HG03280 (cell line): ENCODE data around the gene FERMT1.
"Not testable (repeated sequence)": the region's sequence is repeated elsewhere in the genome, so short reads cannot be mapped to it uniquely, and the experiment has no call there.

ENCODE experiments used
- ATAC-seq: cut with Tn5 transposase; IDR thresholded peaks from one replicate; pipeline ENCODE4 v1.9.1; 2021; ENCODE audit warnings: mild to moderate bottlenecking, moderate library complexity; ENCODE audit not compliant: unreplicated experiment

Gene FERMT1

GRCh38 chr20:6041808-6042265, 81.0 kb downstream of the FERMT1 start:
- no peak for ATAC-seq

- ATAC-seq: no peak
Measured at GRCh38 chr20:6040958-6041807, 81.6 kb downstream of the FERMT1 start.

GRCh38 chr20:6040540-6040939, 82.3 kb downstream of the FERMT1 start:
- no peak for ATAC-seq

- ATAC-seq: no peak
Measured at GRCh38 chr20:6039766-6040165, 83.1 kb downstream of the FERMT1 start.

- no peak for ATAC-seq
Measured at GRCh38 chr20:6038256-6038655, 84.6 kb downstream of the FERMT1 start.

- ATAC-seq: no peak
Measured at GRCh38 chr20:6037082-6037481, 85.7 kb downstream of the FERMT1 start.

GRCh38 chr20:6036213-6036612, 86.6 kb downstream of the FERMT1 start:
- ATAC-seq: no peak

GRCh38 chr20:6034134-6034969, 88.5 kb downstream of the FERMT1 start:
- ATAC-seq: no peak

GRCh38 chr20:6032907-6033306, 89.9 kb downstream of the FERMT1 start:
- ATAC-seq: not testable (repeated sequence)

GRCh38 chr20:6030453-6031080, 92.3 kb downstream of the FERMT1 start:
- no peak for ATAC-seq

GRCh38 chr20:6029538-6029937, 93.3 kb downstream of the FERMT1 start:
- ATAC-seq: no peak

- no peak for ATAC-seq
Measured at GRCh38 chr20:6028818-6029217, 94.0 kb downstream of the FERMT1 start.

- ATAC-seq: no peak
Measured at GRCh38 chr20:6026051-6026450, 96.8 kb downstream of the FERMT1 start.
